ENCODE data around the gene ANKRD36C.
A peak's percentile ranks its signal among the peaks of the same experiment; 100 is the strongest.
"Not testable (repeated sequence)": the region's sequence is repeated elsewhere in the genome, so short reads cannot be mapped to it uniquely, and the experiment has no call there.

Gene ANKRD36C

GRCh38 chr2:96021142-96021541 is 29.5 kb upstream of the ANKRD36C start:
- not testable (repeated sequence) for H3K4me1 ChIP-seq (ENCODE audit: insufficient read depth, low read length); H3K9ac ChIP-seq (ENCODE audit: low read length); H3K36me3 ChIP-seq (ENCODE audit: insufficient read depth, low read length); H3K4me3 ChIP-seq (ENCODE audit: low read depth in 1 of 2, low read length in 2 of 2); H3K27ac ChIP-seq (ENCODE audit: low read depth, low read length); H3K27me3 ChIP-seq (ENCODE audit: control insufficient read depth in 1 of 2, insufficient read depth in 2 of 2, low read length in 2 of 2); H3K9me3 ChIP-seq (ENCODE audit: low read length)

DNA sequence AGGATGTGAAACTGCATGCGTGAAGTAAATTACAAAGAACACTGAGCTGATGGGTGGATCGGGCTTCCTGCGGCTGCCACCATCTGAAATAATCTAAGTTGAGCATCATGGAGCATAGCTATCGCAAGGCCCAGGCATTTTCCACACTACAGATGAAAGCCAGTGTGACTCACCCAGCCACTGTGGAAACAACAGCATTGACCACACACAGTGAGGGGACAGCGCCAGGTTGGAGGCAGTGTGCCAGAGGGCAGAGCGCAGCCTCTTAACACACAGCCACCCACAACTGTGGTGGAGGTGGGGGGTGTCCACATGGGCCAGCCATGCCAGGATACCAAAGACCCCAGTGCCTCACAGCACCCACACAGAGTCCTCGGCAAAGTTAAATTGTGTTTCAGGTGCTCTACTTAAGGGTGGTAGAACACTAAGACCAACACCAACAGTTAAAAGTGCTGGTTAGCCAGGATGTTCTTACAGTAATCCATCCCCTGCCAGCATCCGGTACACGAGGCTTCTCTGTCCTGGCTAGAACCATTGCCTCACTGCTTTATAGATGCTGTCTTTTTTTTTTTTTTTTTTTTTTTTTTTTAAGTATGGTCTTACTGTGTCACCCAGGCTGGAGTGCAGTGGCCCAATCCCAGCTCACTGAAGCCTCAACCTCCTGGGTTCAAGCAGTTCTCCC is 28.4 kb upstream of the ANKRD36C start:
- not testable (repeated sequence) for H3K36me3 ChIP-seq (ENCODE audit: insufficient read depth, low read length); H3K9ac ChIP-seq (ENCODE audit: low read length); H3K4me1 ChIP-seq (ENCODE audit: insufficient read depth, low read length); H3K27me3 ChIP-seq (ENCODE audit: control insufficient read depth in 1 of 2, insufficient read depth in 2 of 2, low read length in 2 of 2); H3K9me3 ChIP-seq (ENCODE audit: low read length); H3K4me3 ChIP-seq (ENCODE audit: low read depth in 1 of 2, low read length in 2 of 2); H3K27ac ChIP-seq (ENCODE audit: low read depth, low read length)

DNA sequence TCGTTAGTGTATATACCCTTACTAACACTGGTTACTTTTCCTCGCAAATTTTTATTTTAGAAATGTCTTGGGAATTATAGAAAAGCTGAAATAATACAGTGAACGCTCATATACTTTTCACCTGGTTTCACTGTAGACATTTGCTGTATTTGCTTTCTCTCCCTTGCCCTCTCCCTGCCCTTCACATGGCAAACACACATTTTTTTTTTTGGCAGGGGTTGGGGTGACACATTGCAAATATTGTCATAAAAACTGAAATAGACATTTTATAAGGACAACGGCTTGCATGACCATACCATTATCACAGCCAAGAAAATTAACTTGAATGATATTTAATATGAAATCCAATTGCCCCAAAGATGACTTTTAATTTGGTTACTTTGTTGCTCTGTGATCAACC is 24.7 kb upstream of the ANKRD36C start:
- not testable (repeated sequence) for H3K4me3 ChIP-seq (ENCODE audit: low read depth in 1 of 2, low read length in 2 of 2); H3K9me3 ChIP-seq (ENCODE audit: low read length); H3K27ac ChIP-seq (ENCODE audit: low read depth, low read length); H3K9ac ChIP-seq (ENCODE audit: low read length); H3K27me3 ChIP-seq (ENCODE audit: control insufficient read depth in 1 of 2, insufficient read depth in 2 of 2, low read length in 2 of 2); H3K4me1 ChIP-seq (ENCODE audit: insufficient read depth, low read length); H3K36me3 ChIP-seq (ENCODE audit: insufficient read depth, low read length)

DNA sequence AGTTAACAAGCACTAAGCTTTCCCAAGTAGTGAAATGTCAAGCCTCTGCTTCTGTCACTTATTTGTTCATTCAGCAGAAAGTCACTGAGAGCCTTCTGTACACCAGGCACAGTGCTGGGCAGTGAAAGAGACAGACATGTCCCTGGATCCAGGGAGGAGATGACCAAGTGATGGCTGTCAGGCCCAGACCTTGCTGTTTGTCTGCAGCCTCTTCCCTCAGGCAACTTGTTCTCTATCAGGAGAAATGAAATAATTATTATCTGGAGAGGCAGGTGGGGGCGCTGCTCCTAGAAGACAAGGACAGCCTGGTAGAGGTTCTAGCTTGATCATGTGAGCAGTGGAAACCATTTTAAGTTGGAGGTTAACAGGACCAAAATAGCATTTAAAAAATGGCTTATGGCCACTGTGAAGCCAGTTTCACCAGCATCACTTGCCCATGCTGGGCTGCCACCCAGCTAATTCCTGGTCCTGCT is 21.2 kb upstream of the ANKRD36C start:
- not testable (repeated sequence) for H3K4me3 ChIP-seq (ENCODE audit: low read depth in 1 of 2, low read length in 2 of 2); H3K36me3 ChIP-seq (ENCODE audit: insufficient read depth, low read length); H3K9ac ChIP-seq (ENCODE audit: low read length); H3K4me1 ChIP-seq (ENCODE audit: insufficient read depth, low read length); H3K9me3 ChIP-seq (ENCODE audit: low read length); H3K27me3 ChIP-seq (ENCODE audit: control insufficient read depth in 1 of 2, insufficient read depth in 2 of 2, low read length in 2 of 2); H3K27ac ChIP-seq (ENCODE audit: low read depth, low read length)

DNA sequence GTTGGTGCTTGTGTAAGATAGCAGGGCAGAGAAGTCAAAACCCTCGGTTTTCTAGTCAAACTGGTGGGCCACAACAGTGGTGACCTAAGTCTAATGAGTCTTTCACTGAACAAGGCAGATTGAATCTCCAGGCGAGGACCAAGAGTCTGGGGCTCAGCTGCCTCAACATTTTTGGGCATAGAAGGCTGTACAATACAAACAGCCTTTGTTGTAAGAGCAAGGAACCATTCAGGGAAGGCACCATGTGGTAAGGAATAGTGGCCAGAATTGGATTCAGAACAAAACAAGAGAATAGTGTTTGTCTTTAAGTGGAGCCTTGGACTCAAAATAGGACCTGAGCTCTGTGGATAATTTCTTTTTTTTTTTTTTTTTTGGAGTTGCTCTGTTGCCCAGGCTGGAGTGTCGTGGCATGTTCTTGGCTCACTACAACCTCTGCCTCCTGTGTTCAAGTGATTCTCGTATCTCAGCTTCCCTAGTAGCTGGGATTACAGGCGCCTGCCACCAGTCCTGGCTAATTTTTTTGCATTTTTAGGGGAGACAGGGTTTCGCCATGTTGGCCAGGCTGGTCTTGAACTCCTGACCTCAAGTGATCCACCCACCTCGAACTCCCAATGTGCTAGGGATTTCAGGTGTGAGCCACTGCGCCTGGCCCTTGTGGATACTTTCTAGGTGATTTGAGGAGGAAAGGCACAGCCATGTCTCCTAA is 20.6 kb upstream of the ANKRD36C start:
- not testable (repeated sequence) for H3K36me3 ChIP-seq (ENCODE audit: insufficient read depth, low read length); H3K9me3 ChIP-seq (ENCODE audit: low read length); H3K4me1 ChIP-seq (ENCODE audit: insufficient read depth, low read length); H3K4me3 ChIP-seq (ENCODE audit: low read depth in 1 of 2, low read length in 2 of 2); H3K27me3 ChIP-seq (ENCODE audit: control insufficient read depth in 1 of 2, insufficient read depth in 2 of 2, low read length in 2 of 2); H3K9ac ChIP-seq (ENCODE audit: low read length); H3K27ac ChIP-seq (ENCODE audit: low read depth, low read length)

- not testable (repeated sequence) for H3K4me3 ChIP-seq (ENCODE audit: low read depth in 1 of 2, low read length in 2 of 2); H3K4me1 ChIP-seq (ENCODE audit: insufficient read depth, low read length); H3K36me3 ChIP-seq (ENCODE audit: insufficient read depth, low read length); H3K9me3 ChIP-seq (ENCODE audit: low read length); H3K27ac ChIP-seq (ENCODE audit: low read depth, low read length); H3K27me3 ChIP-seq (ENCODE audit: control insufficient read depth in 1 of 2, insufficient read depth in 2 of 2, low read length in 2 of 2); H3K9ac ChIP-seq (ENCODE audit: low read length)
Observed at GRCh38 chr2:96011129-96011455, 19.5 kb upstream of the ANKRD36C start.

DNA sequence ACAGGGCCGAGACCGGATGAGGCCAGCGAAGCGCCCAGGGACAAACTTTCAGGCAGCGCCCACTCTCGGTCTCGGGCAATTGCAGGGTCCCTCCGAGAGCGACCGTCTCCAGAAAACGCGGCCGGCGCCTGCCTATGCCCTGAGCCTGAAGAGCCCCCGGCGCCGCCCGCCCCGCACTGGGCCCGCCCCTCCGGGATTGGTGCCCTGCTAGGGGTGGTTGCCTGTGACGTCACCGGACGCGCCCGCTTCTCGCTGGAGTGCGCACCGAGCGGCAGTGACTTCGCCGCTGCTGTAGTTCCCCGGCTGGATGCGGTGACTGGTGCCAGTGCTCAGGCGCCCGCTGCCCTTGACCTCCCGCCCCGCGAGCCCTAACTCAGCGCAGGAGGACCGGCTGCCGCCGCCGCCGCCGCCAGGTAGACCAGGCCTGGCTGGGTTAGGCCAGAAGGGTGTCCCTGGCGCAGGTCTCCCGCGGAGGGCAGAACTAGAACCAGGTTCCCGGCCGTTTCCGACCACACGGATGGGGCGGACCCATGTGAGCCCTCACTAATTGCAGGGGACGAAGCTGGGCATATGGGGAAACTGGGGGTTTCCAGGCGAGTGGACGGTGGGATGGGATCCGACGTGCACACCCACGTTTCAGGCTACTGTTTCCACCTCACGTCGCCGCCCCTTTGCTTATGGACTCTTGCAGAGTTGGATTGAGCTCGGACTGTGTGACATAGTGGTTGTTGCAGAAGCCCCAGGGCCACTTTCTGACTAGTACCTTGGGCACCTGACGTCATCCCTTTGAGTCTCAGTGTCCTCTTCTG is 18.9 kb upstream of the ANKRD36C start:
- H3K27ac ChIP-seq (ENCODE audit: low read depth, low read length); H3K9ac ChIP-seq (ENCODE audit: low read length): not testable (repeated sequence)
- H3K4me3 ChIP-seq (ENCODE audit: low read depth in 1 of 2, low read length in 2 of 2), result peak overlapping the region in 1 of 2 donors; percentile 26

DNA sequence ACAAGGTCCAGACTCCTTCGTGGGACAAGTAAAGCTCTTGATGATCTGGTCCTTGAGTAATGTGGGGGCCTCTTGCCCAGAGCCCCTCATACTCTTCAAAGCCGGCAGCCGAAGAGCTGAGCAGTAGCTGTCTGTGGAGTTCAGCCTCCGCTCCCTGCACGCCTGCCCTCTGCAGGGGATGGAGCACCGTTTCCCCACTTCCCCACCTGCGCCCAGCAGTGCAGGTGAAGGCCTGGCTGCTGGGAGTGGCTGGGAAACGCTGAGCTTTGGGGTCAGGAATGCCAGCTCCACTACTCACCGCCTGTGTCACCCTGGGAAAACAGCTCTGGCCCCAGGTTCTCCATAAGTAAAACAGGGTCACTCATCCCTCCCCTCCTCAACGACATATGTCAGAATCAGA is 18.2 kb upstream of the ANKRD36C start:
- H3K9me3 ChIP-seq (ENCODE audit: low read length); H3K27me3 ChIP-seq (ENCODE audit: control insufficient read depth in 1 of 2, insufficient read depth in 2 of 2, low read length in 2 of 2); H3K4me3 ChIP-seq (ENCODE audit: low read depth in 1 of 2, low read length in 2 of 2); H3K36me3 ChIP-seq (ENCODE audit: insufficient read depth, low read length); H3K27ac ChIP-seq (ENCODE audit: low read depth, low read length); H3K9ac ChIP-seq (ENCODE audit: low read length); H3K4me1 ChIP-seq (ENCODE audit: insufficient read depth, low read length): not testable (repeated sequence)

More for the DNA sequence above, 18.9 kb upstream of the ANKRD36C start:
- not testable (repeated sequence) for H3K4me1 ChIP-seq (ENCODE audit: insufficient read depth, low read length); H3K36me3 ChIP-seq (ENCODE audit: insufficient read depth, low read length); H3K27me3 ChIP-seq (ENCODE audit: control insufficient read depth in 1 of 2, insufficient read depth in 2 of 2, low read length in 2 of 2); H3K9me3 ChIP-seq (ENCODE audit: low read length)

- H3K27ac ChIP-seq (ENCODE audit: low read depth, low read length); H3K9me3 ChIP-seq (ENCODE audit: low read length); H3K9ac ChIP-seq (ENCODE audit: low read length); H3K36me3 ChIP-seq (ENCODE audit: insufficient read depth, low read length); H3K4me1 ChIP-seq (ENCODE audit: insufficient read depth, low read length); H3K4me3 ChIP-seq (ENCODE audit: low read depth in 1 of 2, low read length in 2 of 2); H3K27me3 ChIP-seq (ENCODE audit: control insufficient read depth in 1 of 2, insufficient read depth in 2 of 2, low read length in 2 of 2): not testable (repeated sequence)
Observed at GRCh38 chr2:96008051-96008450, 16.4 kb upstream of the ANKRD36C start.

DNA sequence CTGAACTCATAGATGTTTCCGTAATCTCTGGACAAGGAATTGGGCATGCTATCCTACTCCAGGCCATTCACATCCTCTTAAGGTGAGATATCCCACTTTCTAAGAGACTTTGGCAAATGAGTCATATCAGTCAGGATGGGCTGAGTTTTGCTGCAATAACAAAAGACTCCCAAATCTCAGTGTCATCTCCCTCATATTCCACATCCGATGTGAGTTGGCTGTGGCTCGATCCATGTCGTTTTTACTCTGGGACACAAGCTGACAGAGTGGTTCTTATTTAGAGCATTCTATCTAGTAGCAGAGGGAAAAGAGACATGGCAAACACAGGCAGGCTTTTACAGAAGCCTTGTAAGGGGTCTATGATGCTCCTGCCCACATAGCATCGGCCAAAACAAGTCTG is 14.6 kb upstream of the ANKRD36C start:
- not testable (repeated sequence) for H3K27ac ChIP-seq (ENCODE audit: low read depth, low read length); H3K9ac ChIP-seq (ENCODE audit: low read length); H3K9me3 ChIP-seq (ENCODE audit: low read length); H3K4me3 ChIP-seq (ENCODE audit: low read depth in 1 of 2, low read length in 2 of 2); H3K36me3 ChIP-seq (ENCODE audit: insufficient read depth, low read length); H3K4me1 ChIP-seq (ENCODE audit: insufficient read depth, low read length); H3K27me3 ChIP-seq (ENCODE audit: control insufficient read depth in 1 of 2, insufficient read depth in 2 of 2, low read length in 2 of 2)

GRCh38 chr2:95992520-95993272 is 1.1 kb upstream of the ANKRD36C start:
- Histone ChIP-seq H3K4me3 (ENCODE audit: low read depth in 1 of 2, low read length in 2 of 2) (peak overlapping the region; percentile 61 to 77), H3K27ac (ENCODE audit: low read depth, low read length) (peak overlapping the region; percentile 85)
- H3K36me3 ChIP-seq (ENCODE audit: insufficient read depth, low read length); H3K27me3 ChIP-seq (ENCODE audit: control insufficient read depth in 1 of 2, insufficient read depth in 2 of 2, low read length in 2 of 2); H3K9me3 ChIP-seq (ENCODE audit: low read length); H3K4me1 ChIP-seq (ENCODE audit: insufficient read depth, low read length); H3K9ac ChIP-seq (ENCODE audit: low read length): not testable (repeated sequence)

All from muscle layer of colon (tissue), 2 donors.